ENCODE results near the gene ST6GALNAC6. TPM values are rescaled to one million over a fixed set of nuclear protein-coding genes. Genes with fewer than 3 reads are reported as not detected.

Gene ST6GALNAC6
- total RNA-seq, 1 experiment from 2014 or later: 24.5 TPM

- RAD21 ChIA-PET (ENCODE audit: low non-redundant PET in 1 of 2, low total read pairs in 2 of 2, uncharacterized antibody in 2 of 2, unreplicated experiment in 2 of 2): no interaction called here
- CTCF ChIA-PET: interaction anchor here (0.9 kb wide), 1 partner anchor 180 kb away, joined by 3 read pairs; no protein-coding TSS in a partner anchor
- Histone ChIP-seq H3K27me3 (ENCODE audit: insufficient read depth, low read length) (no peaks in the 10 kb centered on the region), H4K20me1 (ENCODE audit: insufficient read depth) (no peaks in the 10 kb centered on the region), H3K9me2 (ENCODE audit: insufficient read depth) (no peaks in the 10 kb centered on the region), H3K4me2 (ENCODE audit: low read length) (peak within 1 kb of the TSS; percentile 91), H3K36me3 (ENCODE audit: control insufficient read depth in 1 of 2, insufficient read depth in 2 of 2, low read length in 2 of 2) (peaks cover 0 to 9% of the 10 kb centered on the region in 2 experiments; a peak in 2 of 4 replicates), H3K4me1 (ENCODE audit: control insufficient read depth in 1 of 2, insufficient read depth in 2 of 2, low read length in 2 of 2) (peaks cover 20 to 46% of the 10 kb centered on the region in 2 experiments), H3K27ac (ENCODE audit: low read depth, low read length) (peak within 1 kb of the TSS; percentile 49), H3K79me2 (ENCODE audit: insufficient read depth, low read length) (peaks cover 37% of the 10 kb centered on the region), H2AFZ (ENCODE audit: low read depth, low read length, poor library complexity, severe bottlenecking) (no peak within 1 kb of the TSS), H3K9ac (ENCODE audit: low read length) (peak within 1 kb of the TSS; percentile 93), H3K4me3 (replicated peaks in 1 of 2; ENCODE audit: low read depth in 1 of 2, low read length in 2 of 2) (peak within 1 kb of the TSS; percentile 70 to 88), H3K9me3 (ENCODE audit: control insufficient read depth in 1 of 2, insufficient read depth in 1 of 2, low read depth in 1 of 2, low read length in 2 of 2) (no peaks in the 10 kb centered on the region)
- intact Hi-C loops (cut with micrococcal nuclease): no loop called here
- TF ChIP-seq YY1 (IDR thresholded peaks at IDR 0.05; ENCODE audit: extremely low read depth, insufficient replicate concordance, low read depth, low read length) (peak; percentile 49), SIN3A (IDR thresholded peaks at IDR 0.05; ENCODE audit: low read depth) (no peak), ATF3 (IDR thresholded peaks at IDR 0.05) (no peak), ZFX (IDR thresholded peaks at IDR 0.05) (peak; percentile 39; the same call in 1 of the 2 replicates), POLR2AphosphoS5 (IDR thresholded peaks at IDR 0.05; ENCODE audit: low read depth, low read length) (peak; percentile 82), POLR2A (IDR thresholded peaks at IDR 0.05; ENCODE audit: borderline replicate concordance, extremely low read depth, insufficient read depth, insufficient read length) (peak; percentile 35)
- TF ChIP-seq, protein P1, sequence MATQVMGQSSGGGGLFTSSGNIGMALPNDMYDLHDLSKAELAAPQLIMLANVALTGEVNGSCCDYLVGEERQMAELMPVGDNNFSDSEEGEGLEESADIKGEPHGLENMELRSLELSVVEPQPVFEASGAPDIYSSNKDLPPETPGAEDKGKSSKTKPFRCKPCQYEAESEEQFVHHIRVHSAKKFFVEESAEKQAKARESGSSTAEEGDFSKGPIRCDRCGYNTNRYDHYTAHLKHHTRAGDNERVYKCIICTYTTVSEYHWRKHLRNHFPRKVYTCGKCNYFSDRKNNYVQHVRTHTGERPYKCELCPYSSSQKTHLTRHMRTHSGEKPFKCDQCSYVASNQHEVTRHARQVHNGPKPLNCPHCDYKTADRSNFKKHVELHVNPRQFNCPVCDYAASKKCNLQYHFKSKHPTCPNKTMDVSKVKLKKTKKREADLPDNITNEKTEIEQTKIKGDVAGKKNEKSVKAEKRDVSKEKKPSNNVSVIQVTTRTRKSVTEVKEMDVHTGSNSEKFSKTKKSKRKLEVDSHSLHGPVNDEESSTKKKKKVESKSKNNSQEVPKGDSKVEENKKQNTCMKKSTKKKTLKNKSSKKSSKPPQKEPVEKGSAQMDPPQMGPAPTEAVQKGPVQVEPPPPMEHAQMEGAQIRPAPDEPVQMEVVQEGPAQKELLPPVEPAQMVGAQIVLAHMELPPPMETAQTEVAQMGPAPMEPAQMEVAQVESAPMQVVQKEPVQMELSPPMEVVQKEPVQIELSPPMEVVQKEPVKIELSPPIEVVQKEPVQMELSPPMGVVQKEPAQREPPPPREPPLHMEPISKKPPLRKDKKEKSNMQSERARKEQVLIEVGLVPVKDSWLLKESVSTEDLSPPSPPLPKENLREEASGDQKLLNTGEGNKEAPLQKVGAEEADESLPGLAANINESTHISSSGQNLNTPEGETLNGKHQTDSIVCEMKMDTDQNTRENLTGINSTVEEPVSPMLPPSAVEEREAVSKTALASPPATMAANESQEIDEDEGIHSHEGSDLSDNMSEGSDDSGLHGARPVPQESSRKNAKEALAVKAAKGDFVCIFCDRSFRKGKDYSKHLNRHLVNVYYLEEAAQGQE (IDR thresholded peaks at IDR 0.05; ENCODE audit: low read depth): no peak
- TSS peak; percentile 77 for BruUV-seq (replicated peaks)
- ATAC-seq (peak; percentile 92), DNase-seq (ENCODE audit: low read depth, low spot score) (peak; percentile 61)
- POLR2A ChIA-PET: no interaction called here
Measured at GRCh38 chr9:127937388-127938297, 38.2 kb upstream of the ST6GALNAC6 start, which contains the start of gene DPM2. TSS of gene DPM2 (minus strand) at chr9:127937854. CDS start at chr9:127937820, 34 bp downstream.
